ENCODE results near the gene NKAIN2.

The NKAIN2 gene

DNA sequence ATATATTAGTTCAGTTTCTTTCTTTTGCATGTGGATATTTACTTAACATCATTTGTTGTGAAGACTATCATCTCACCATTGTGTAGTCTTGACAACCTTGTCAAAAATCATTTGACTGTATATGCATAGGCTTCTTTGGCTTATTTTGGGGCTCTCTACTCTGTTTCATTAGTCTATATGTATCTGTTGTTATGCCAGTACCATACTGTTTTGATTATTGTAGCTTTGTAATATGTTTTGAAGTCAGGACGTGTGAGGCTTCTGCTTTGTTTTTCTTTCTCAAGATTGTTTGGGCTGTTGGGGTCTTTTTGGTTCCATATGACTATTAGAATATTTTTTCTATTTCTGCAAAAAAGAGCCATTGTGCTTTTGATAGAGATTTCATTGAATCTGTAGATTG, 870.4 kb downstream of the NKAIN2 start (continued):
- 0 out of 2 replicates have a peak, but pooled peaks have one; percentile 3 for TF ChIP-seq ZNF654 (tag by site-specific recombination; IDR thresholded peaks at IDR 0.05; ENCODE audit: low read depth)
- no peak for TF ChIP-seq ZNF629 (tag by site-specific recombination; IDR thresholded peaks at IDR 0.05)
- TF ChIP-seq ZNF701 (tag by site-specific recombination; IDR thresholded peaks at IDR 0.05): no peak
- TF ChIP-seq ZBTB21 (tag by site-specific recombination; IDR thresholded peaks at IDR 0.05): no peak
- no peak for TF ChIP-seq OVOL3 (tag by site-specific recombination; IDR thresholded peaks at IDR 0.05)
- TF ChIP-seq ZNF664 (tag by site-specific recombination; IDR thresholded peaks at IDR 0.05): no peak
- TF ChIP-seq ZNF157 (tag by site-specific recombination; IDR thresholded peaks at IDR 0.05): no peak
- TF ChIP-seq ZNF133 (tag by site-specific recombination; IDR thresholded peaks at IDR 0.05): no peak
- no peak for TF ChIP-seq SCRT1 (tag by site-specific recombination; IDR thresholded peaks at IDR 0.05; ENCODE audit: borderline replicate concordance)

DNA sequence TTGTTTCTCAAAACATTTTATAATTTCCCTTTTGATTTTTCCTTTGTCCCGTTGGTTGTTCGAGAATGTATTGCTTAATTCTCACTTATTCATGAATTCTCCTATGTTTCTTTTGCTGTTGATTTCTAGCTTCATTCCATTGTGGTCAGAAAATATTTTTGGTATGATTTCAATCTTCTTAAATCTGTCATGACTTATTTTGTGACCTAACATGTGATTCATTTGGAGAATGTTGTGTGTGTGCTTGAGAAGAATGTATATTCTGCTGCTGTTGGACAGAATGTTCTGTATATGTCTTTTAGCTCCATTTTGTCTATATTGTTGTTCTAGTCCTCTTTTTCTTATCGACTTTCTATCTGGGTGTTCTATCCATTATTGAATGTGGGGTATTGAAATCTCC, 872.4 kb downstream of the NKAIN2 start:
- Histone ChIP-seq H3K27ac (ENCODE audit: extremely low read depth, low read depth, low read length) (no peak overlapping the region), H3K9me3 (ENCODE audit: control insufficient read depth, insufficient read depth, low read depth, low read length) (no peaks in the 10 kb centered on the region), H3K4me3 (ENCODE audit: low read depth, low read length) (no peak overlapping the region), H3K36me3 (ENCODE audit: control insufficient read depth in 2 of 2, insufficient read depth in 1 of 2, low read length in 2 of 2) (no peaks in the 10 kb centered on the region), H3K4me1 (ENCODE audit: control insufficient read depth, insufficient read depth, low read length) (no peaks in the 10 kb centered on the region)
- POLR2A ChIA-PET: no interaction called here
- TF ChIP-seq ZFP37 (tag by site-specific recombination; IDR thresholded peaks at IDR 0.05): no peak
- CTCF ChIA-PET: interaction anchor here (0.7 to 0.8 kb wide), 3 partner anchors 14 to 1572 kb away, joined by 3 to 4 read pairs (median 3); no protein-coding TSS in a partner anchor

DNA sequence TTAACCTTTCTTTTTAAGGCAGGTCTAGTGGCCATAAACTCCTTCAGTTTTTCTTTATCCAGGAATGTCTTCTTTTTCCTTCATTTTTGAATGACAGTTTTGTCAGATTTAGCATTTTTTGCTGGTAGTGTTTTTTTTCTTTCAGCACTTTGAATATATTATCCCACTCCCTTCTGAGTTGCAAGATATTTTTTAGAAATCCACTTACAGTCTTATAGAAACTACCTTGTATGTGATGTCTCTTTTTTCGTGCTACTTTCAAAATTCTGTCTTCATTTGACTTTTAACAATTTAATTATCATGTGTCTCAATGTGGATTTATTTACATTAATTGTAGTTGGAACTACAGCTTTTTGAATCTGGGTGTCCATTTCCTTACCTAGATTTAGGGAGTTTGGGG, 874.2 kb downstream of the NKAIN2 start:
- POLR2A ChIA-PET: no interaction called here
- no peaks in the 10 kb centered on the region for H3K9me3 ChIP-seq (ENCODE audit: control insufficient read depth, insufficient read depth, low read depth, low read length)
- TF ChIP-seq ZNF426 (tag by site-specific recombination; IDR thresholded peaks at IDR 0.05) (no peak), ZNF549 (tag by site-specific recombination; IDR thresholded peaks at IDR 0.05) (no peak), ZNF791 (tag by site-specific recombination; IDR thresholded peaks at IDR 0.05) (peak; percentile 98), MEIS1 (CRISPR knock-in tag; IDR thresholded peaks at IDR 0.05; ENCODE audit: borderline replicate concordance) (no peak), ZNF792 (tag by site-specific recombination; IDR thresholded peaks at IDR 0.05) (no peak), ZNF623 (tag by site-specific recombination; IDR thresholded peaks at IDR 0.05) (no peak), GLIS2 (tag by site-specific recombination; IDR thresholded peaks at IDR 0.05) (no peak), ZNF837 (tag by site-specific recombination; IDR thresholded peaks at IDR 0.05) (no peak), ZNF48 (tag by site-specific recombination; IDR thresholded peaks at IDR 0.05) (no peak), ZNF473 (tag by site-specific recombination; IDR thresholded peaks at IDR 0.05) (no peak), SETDB1 (IDR thresholded peaks at IDR 0.05; ENCODE audit: insufficient read length, low read length) (peak; percentile 93), TRIM28 (IDR thresholded peaks at IDR 0.05; ENCODE audit: borderline replicate concordance, low read length) (peak; percentile 94)
- TF ChIP-seq, protein P1, sequence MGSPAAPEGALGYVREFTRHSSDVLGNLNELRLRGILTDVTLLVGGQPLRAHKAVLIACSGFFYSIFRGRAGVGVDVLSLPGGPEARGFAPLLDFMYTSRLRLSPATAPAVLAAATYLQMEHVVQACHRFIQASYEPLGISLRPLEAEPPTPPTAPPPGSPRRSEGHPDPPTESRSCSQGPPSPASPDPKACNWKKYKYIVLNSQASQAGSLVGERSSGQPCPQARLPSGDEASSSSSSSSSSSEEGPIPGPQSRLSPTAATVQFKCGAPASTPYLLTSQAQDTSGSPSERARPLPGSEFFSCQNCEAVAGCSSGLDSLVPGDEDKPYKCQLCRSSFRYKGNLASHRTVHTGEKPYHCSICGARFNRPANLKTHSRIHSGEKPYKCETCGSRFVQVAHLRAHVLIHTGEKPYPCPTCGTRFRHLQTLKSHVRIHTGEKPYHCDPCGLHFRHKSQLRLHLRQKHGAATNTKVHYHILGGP (tag by site-specific recombination; IDR thresholded peaks at IDR 0.05): no peak
- TF ChIP-seq, protein P2, sequence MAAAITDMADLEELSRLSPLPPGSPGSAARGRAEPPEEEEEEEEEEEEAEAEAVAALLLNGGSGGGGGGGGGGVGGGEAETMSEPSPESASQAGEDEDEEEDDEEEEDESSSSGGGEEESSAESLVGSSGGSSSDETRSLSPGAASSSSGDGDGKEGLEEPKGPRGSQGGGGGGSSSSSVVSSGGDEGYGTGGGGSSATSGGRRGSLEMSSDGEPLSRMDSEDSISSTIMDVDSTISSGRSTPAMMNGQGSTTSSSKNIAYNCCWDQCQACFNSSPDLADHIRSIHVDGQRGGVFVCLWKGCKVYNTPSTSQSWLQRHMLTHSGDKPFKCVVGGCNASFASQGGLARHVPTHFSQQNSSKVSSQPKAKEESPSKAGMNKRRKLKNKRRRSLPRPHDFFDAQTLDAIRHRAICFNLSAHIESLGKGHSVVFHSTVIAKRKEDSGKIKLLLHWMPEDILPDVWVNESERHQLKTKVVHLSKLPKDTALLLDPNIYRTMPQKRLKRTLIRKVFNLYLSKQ (tag by site-specific recombination; IDR thresholded peaks at IDR 0.05; ENCODE audit: borderline replicate concordance): no peak
- TF ChIP-seq, protein P3, sequence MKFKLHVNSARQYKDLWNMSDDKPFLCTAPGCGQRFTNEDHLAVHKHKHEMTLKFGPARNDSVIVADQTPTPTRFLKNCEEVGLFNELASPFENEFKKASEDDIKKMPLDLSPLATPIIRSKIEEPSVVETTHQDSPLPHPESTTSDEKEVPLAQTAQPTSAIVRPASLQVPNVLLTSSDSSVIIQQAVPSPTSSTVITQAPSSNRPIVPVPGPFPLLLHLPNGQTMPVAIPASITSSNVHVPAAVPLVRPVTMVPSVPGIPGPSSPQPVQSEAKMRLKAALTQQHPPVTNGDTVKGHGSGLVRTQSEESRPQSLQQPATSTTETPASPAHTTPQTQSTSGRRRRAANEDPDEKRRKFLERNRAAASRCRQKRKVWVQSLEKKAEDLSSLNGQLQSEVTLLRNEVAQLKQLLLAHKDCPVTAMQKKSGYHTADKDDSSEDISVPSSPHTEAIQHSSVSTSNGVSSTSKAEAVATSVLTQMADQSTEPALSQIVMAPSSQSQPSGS (tag by site-specific recombination; IDR thresholded peaks at IDR 0.05; ENCODE audit: low read depth): no peak
- TF ChIP-seq, protein P4, sequence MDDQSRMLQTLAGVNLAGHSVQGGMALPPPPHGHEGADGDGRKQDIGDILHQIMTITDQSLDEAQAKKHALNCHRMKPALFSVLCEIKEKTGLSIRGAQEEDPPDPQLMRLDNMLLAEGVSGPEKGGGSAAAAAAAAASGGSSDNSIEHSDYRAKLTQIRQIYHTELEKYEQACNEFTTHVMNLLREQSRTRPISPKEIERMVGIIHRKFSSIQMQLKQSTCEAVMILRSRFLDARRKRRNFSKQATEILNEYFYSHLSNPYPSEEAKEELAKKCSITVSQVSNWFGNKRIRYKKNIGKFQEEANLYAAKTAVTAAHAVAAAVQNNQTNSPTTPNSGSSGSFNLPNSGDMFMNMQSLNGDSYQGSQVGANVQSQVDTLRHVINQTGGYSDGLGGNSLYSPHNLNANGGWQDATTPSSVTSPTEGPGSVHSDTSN (CRISPR knock-in tag; IDR thresholded peaks at IDR 0.05): no peak
- TF ChIP-seq, protein P5, sequence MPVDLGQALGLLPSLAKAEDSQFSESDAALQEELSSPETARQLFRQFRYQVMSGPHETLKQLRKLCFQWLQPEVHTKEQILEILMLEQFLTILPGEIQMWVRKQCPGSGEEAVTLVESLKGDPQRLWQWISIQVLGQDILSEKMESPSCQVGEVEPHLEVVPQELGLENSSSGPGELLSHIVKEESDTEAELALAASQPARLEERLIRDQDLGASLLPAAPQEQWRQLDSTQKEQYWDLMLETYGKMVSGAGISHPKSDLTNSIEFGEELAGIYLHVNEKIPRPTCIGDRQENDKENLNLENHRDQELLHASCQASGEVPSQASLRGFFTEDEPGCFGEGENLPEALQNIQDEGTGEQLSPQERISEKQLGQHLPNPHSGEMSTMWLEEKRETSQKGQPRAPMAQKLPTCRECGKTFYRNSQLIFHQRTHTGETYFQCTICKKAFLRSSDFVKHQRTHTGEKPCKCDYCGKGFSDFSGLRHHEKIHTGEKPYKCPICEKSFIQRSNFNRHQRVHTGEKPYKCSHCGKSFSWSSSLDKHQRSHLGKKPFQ (tag by site-specific recombination; IDR thresholded peaks at IDR 0.05): no peak
- TF ChIP-seq, protein P6, sequence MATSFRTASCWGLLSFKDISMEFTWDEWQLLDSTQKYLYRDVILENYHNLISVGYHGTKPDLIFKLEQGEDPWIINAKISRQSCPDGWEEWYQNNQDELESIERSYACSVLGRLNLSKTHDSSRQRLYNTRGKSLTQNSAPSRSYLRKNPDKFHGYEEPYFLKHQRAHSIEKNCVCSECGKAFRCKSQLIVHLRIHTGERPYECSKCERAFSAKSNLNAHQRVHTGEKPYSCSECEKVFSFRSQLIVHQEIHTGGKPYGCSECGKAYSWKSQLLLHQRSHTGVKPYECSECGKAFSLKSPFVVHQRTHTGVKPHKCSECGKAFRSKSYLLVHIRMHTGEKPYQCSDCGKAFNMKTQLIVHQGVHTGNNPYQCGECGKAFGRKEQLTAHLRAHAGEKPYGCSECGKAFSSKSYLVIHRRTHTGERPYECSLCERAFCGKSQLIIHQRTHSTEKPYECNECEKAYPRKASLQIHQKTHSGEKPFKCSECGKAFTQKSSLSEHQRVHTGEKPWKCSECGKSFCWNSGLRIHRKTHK (tag by site-specific recombination; IDR thresholded peaks at IDR 0.05): no peak

More for the DNA sequence above, 874.2 kb downstream of the NKAIN2 start:
- no peaks in the 10 kb centered on the region for H3K36me3 ChIP-seq (ENCODE audit: control insufficient read depth in 2 of 2, insufficient read depth in 1 of 2, low read length in 2 of 2)
- no peak overlapping the region for H3K27ac ChIP-seq (ENCODE audit: extremely low read depth, low read depth, low read length)
- CTCF ChIA-PET: no interaction called here
- no peak overlapping the region for H3K4me3 ChIP-seq (ENCODE audit: low read depth, low read length)
- H3K4me1 ChIP-seq (ENCODE audit: control insufficient read depth, insufficient read depth, low read length): no peaks in the 10 kb centered on the region
